GM19351 (cell line): ENCODE measurements around the gene SAAL1.

ENCODE experiments used
- ATAC-seq: cut with Tn5 transposase; IDR thresholded peaks from one replicate; pipeline ENCODE4 v1.9.1; 2021; ENCODE audit warnings: mild to moderate bottlenecking, moderate library complexity; ENCODE audit not compliant: unreplicated experiment

Gene SAAL1

GRCh38 chr11:18088366-18088765 is 17.5 kb downstream of the SAAL1 start:
- no peak for ATAC-seq

- ATAC-seq = no peak
Observed at GRCh38 chr11:18081551-18081950, 24.3 kb downstream of the SAAL1 start.

- ATAC-seq = no peak
Observed at GRCh38 chr11:18080451-18080850, 25.4 kb downstream of the SAAL1 start.

DNA sequence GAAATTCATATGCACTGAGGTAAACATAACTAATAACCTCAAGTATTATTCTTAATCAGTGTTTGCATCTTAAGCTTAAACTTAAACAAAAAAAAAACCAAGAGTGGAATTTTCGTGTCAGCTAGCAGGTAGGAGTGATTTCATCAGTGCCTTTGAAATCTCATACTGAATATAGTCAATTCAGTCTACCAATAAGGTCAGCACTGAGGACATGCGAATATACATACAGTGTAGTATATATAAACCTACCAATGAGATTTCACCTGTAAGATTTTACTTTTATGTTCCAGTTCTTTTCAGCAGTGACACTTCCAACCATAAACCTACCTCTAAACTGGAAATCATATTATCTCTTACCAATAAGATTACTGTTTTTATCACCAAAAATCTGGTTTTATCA is 27.0 kb downstream of the SAAL1 start:
- no peak for ATAC-seq

DNA sequence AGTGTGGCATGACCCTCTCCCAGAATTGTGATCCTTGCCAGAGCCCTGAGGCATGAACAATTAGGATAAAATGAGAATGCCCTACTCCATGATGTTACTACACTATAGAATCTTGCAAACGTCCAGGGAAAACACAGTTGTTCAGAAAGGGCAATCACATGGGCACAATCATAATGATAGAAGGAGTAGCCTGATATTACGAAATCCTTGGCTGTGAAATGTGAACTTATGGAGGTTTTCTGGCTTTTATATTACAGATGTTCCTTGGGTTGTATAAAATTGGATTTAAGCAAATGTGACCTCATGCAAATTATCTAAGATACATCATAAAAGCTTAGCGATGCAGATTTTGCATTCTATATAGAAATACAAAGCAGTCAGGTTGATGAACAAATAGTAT is 30.4 kb downstream of the SAAL1 start:
- ATAC-seq = no peak

DNA sequence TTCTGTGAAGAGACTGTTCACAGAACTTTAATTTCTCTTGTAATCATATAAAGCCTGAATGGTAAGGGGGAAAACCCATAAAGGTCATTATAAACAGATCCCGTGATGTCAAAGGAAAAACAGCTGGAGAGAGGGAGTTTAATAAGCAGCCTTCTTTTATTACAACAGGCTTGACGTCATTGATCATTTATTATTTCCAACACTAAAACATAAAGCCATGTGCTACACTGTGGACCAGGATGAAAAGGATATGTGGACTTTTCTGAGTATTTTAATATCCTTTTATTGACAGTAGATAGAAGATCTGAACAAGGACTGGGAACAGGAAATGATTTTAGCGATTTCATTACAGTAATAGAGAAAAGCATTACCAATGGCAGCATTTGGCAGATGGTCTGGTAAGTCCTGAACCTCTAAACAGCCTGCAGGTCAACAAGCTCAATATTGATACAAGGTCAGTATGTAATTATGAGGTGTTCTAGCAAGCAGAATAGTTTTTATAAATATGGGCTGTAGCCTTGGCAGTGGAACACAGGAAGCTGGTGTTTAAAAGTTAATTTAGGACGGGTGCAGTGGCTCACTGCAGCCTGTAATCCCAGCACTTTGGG is 34.7 kb downstream of the SAAL1 start:
- no peak for ATAC-seq

GRCh38 chr11:18067372-18067771 is 38.5 kb downstream of the SAAL1 start:
- ATAC-seq = no peak

GRCh38 chr11:18066626-18067025 is 39.3 kb downstream of the SAAL1 start:
- ATAC-seq = no peak

DNA sequence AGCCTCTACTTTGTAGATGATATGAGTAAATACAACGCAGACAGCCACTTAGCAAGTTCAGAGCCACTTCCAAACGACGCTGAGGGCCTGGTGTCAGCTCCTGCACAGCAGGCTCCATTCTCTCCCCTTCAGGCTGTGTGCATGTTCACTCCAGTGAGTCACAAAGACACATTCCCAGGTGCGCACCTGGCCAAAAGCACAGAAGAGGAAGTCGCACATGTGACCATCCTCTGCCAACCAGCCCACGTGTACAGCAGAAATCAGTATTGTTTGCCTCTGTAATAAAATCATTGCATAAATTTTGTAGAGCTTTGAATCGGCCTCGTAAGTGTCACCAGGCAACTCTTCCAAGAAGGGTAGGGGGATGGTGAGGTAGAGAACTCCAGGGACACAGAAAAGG is 40.3 kb downstream of the SAAL1 start:
- ATAC-seq = no peak

DNA sequence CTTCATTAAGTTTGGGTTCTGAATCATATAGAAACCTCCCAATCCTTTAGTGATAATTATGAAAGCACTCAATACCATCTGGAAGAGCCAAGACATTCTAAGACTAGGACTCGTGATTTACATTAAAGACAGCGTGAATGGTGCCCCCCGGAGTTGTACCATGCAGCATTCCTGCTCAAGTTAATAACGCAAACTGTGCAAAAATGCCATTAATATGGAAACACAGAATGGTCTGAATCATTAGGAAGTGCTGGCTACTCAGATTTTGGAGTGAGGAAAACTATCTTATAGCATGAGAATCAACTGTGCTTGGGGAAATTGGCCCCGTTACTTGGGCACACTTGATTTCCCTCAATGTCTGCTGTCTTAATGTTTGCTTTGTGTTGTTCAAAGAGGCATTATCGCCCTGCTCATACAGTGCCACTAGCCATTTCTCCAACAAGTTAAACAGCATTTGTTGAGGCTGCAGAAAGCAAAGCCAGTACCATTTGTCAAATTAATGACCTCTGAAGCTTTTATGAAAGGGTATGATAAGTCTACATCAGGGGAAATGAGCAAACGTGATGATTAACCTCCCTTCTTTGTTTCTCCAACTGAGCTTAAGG is 41.3 kb downstream of the SAAL1 start:
- no peak for ATAC-seq

DNA sequence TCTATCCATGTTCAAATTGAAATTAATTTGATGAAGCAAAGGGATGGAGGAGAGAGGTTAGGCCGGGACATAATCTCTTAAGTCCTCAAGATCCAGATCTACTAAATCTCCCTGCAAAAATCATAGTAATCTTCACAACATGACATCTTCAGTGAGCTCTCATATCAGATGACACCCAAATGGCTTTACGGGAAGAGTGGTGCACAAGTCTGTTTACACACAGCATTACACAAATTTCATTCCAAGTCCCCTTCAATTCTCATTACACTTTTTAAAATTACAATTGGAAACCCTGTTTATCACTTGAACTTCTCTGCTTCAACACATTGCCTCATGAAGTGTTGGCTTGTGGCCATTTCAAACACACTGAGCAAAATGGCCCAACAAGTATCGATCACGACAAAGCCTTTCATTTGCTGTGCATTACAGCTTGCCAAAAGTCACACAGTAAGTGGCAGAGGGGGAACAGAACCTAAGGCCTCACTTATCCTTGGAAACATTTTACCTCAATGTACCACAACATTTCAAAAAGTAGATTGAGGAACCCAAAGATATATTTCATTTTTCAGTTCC is 41.9 kb downstream of the SAAL1 start:
- no peak for ATAC-seq

DNA sequence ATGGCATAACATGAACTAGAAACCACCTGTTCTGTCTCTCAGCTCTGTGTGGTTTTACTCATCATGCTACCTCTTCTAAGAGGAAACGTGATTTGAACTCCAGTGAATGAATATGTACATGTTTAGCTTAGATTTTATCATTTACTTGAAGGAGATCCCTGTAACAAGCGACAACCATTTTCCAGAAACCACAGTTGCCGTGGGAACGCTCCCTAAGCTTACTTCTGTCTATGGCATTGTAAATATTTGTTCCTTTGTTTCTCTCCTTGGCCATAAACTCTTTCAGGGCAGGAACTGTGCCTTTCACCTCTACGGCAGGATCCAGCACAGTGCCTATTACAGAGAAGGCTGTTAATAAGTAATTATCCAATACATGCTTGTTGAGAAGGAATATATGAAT is 42.8 kb downstream of the SAAL1 start:
- no peak for ATAC-seq

- ATAC-seq = no peak
Observed at GRCh38 chr11:18061351-18061750, 44.5 kb downstream of the SAAL1 start.

- no peak for ATAC-seq
Observed at GRCh38 chr11:18056561-18057181, 49.2 kb downstream of the SAAL1 start.

- ATAC-seq = no peak
Observed at GRCh38 chr11:18054511-18055103, 51.3 kb downstream of the SAAL1 start.

- no peak for ATAC-seq
Observed at GRCh38 chr11:18050848-18051247, 55.0 kb downstream of the SAAL1 start.

GRCh38 chr11:18046116-18046777 is 59.6 kb downstream of the SAAL1 start, which contains the start of gene TPH1:
TPH1 (minus strand) TSS chr11:18046269; CDS start chr11:18040762, 5,507 bp downstream.
- no peak for ATAC-seq

DNA sequence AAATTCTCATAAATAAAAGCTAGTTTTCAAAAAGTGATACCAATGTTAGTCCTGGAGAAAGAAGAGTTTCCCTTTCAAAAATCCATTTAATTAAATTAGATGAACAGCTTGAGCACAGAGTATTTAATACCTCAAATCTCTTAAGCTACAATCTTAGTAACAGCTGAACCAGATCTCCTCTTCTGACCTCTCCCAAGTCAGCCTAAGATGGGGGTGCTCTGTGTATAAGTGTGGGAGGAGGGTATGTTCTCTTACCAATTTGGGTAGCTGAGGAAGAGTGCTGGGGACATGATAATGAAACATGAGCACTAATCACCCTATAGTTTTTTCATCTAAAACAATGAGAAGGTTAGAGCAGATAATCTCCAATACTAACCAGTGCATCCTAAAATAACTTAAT is 69.4 kb downstream of the SAAL1 start:
- ATAC-seq = no peak
